Measurements from ENCODE around the gene ANLN.
"Not testable (repeated sequence)": the region's sequence is repeated elsewhere in the genome, so short reads cannot be mapped to it uniquely, and the experiment has no call there.

Gene ANLN

GRCh38 chr7:36379831-36380504 lies 9.7 kb upstream of the ANLN start:
- no peak for DNase-seq

DNA sequence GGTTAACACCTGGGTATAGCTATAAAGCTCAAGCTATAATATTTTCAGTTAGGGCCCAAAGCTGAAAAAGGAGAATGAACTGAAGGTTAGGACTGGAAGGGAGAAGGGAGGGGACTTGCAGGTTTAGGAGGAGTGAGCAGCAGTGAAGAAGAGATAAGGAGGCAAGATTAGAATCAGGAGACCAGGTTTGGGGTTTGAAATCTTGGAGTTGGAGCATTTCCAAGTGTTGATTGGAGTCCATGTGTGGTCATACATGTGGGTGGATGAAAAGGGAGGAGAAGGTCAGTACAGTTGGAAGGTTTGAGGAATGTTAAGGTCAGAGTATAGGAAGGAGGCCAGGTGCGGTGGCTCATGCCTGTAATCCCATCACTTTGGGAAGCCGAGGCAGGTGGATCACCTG lies 8.6 kb upstream of the ANLN start:
- DNase-seq: no peak

DNA sequence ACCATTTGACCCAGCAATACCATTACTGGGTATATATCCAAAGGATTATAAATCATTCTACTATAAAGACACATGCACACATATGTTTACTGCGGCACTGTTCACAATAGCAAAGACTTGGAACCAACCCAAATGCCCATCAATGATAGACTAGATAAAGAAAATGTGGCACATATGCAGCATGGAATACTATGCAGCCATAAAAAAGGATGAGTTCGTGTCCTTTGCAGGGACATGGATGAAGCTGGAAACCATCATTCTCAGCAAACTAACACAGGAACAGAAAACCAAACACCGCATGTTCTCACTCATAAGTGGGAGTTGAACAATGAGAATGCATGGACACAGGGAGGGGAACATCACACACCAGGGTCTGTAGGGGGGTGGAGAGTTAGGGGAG lies 6.4 kb upstream of the ANLN start:
- DNase-seq: not testable (repeated sequence)

DNA sequence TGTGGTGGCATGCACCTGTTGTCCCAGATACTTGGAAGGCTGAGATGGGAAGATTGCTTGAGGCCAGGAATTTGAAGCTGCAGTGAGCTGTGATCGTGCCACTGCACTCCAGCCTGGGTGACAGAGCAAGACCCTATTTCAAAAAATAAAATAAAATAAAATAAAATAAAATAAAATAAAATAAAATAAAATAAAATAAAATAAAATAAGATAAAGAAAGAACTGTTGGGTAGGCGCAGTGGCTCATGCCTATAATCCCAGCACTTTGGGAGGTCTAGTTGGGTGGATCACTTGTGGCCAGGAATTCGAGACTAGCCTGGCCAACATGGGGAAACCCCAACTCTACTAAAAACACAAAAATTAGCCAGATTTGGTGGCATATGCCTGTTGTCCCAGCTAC lies 4.0 kb upstream of the ANLN start:
- DNase-seq: not testable (repeated sequence)

GRCh38 chr7:36387435-36388231 lies 2.0 kb upstream of the ANLN start:
- no peak for DNase-seq

DNA sequence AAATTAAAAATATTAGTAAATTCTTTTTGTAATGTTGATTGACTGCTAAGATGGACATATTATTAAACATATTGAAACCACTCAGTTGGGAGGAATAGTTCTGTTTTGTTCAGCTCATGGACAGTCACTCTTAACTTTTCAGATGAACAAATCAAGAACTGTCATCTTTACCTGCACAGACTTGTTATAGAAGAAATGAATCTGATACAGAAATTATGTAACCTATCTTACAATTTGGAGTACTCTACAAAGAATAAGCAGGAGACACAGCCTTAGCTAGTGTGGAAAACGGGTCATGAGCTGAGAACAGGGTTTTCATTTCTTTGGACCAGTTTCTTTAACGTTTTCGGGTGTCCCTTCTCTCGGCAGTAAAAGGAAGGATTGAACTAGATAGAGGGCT lies 1.2 kb upstream of the ANLN start:
- DNase-seq: no peak

DNA sequence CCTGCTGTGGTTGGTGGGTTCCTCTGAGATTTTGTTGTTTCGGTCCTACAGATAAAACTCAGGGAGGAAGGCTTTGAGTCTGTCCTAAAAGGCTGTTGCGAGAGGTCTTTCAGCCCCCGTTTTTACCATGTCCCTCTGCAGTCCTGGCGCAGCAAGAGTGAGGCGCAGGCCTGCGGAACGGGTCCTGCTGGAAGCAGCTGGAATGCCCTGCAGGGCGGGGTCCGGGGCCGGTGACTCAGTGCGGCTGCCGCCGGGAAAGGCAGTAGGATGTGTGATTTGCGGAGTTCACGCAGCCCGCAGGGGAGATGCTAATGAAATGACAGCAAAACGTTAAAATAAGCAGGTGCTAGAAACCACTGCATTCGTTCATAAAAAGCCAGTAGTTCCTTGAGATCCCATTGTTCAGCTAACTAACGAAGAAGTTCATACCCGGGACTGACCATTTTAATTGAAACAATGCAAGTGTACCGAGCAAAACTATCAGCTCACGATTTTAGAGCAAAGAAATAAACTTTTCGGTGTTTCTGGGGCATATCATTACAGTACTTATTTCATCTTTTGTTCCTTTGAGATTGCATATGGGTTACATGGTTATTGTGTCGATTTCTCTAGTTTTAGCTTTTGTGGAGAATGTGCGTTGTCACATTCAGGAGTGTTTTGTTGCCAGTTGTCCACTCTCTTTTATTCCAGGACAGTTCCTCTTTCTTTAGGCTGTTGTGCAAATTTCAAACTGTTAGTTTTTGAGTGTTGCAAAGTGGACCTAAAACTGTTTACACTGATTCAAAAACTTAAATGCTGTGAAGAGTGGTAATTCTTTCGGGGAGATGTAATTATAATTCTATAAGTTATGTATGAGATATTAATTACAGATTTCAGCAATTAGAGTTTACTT lies 783 bp downstream of the ANLN start:
- peak; percentile 76 for DNase-seq

DNA sequence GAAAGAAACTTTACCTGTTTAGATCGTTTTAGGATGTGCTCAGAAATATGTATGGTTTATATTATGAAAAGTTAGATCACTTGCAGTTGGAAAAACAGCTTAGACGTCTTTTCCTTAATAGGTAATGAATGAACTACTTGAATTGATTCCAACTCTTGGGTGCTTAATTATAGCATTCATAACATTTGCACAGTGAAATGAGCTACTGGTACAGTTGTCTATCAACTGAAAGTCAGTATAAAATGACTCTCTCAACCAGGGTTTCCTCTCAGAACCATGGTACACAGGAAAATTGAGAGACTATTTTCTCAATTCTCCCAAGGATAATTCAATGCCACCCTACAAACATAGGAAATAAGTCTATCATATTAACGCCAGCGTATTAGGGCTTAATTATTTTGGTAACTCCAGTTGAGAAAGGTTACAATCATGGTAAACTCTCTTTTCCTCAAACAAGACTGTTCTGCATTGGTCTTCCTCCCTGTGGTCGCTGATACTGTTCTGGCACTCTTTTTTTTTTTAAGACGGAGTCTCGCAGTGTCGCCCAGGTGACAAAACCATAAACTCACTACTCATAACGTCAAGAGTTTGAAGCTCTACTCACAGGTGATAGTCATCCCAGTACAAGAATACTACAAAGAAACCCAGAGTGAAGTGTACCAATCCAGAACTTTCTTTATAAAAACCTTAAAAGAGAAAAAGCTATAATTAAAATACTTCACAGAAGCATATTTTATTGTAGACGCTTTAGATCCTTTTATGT lies 2.0 kb downstream of the ANLN start:
- DNase-seq: peak; percentile 33

- DNase-seq: no peak
Measured at GRCh38 chr7:36393826-36394225, 4.2 kb downstream of the ANLN start.

DNA sequence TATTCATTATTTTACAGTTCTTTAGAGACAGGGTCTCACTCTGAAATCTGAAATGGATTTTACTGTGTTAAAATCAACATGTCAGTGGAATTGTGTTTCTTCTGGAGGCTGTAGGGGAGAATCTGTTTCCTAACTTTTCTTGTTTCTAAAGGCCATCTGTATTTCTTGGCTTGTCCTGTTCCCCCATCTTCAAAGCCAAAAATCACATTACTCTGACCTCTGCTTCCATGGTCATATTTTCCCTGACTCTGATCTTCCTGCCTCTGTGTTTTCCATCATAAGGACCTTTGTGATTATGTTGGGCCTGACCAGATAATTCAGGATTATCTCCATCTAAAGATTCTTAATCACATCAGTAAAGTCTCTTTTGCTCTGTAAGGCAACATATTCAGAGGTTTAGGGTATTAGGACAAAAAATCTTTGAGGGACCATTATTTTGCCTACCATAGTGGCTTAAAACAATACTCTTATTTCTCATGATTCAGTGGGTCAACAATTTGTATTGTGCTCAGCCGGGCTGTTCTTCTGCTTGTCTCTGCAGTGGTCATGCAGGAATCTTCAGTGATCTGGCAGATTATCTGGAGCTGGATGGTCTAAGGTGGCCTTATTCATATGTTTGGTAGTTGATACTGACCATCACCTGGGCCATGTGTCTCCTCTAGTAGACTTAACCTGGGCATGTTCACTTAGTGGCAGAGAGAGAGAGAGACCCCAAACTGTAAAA lies 5.7 kb downstream of the ANLN start:
- no peak for DNase-seq

- DNase-seq: no peak
Measured at GRCh38 chr7:36396150-36396549, 6.5 kb downstream of the ANLN start.

DNA sequence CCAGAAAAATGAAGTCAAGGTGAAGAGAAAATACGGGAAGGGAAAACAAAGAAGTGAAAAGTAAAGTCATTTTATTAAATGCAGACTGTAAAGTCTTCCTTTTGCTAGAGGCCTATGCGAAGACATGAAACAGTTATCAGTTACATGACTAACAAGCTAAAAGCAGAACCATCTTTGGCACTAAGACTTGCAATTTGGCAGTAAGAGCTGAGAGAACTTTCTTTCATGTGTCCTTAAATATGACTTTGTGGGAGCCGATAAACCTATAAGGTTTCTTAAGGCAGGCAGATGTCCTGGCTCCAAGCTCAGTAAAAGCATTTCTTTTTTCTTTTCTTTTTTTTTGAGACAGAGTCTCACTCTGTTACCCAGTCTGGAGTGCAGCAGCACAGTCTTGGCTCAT lies 10.4 kb downstream of the ANLN start:
- no peak for DNase-seq

DNA sequence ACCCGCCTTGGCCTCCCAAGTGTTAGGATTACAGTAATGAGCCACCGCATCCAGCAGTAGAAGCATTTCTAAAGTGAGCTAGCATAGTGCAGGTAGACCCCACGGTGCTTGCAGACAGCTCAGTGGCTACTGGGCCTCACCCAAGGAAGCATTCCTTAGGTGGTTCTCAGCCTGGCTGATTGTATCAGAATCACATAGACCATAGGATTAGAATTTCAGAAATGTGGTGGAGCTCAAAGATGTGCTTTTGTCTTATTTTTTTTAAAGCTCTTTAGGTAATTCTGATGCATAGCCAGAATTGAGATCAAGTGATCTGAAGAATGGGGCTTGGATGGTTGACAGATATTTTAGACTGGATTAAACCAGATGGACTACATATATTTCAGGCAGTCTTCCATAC lies 10.9 kb downstream of the ANLN start:
- DNase-seq: no peak

GRCh38 chr7:36403452-36403851 lies 13.8 kb downstream of the ANLN start:
- DNase-seq: no peak

DNA sequence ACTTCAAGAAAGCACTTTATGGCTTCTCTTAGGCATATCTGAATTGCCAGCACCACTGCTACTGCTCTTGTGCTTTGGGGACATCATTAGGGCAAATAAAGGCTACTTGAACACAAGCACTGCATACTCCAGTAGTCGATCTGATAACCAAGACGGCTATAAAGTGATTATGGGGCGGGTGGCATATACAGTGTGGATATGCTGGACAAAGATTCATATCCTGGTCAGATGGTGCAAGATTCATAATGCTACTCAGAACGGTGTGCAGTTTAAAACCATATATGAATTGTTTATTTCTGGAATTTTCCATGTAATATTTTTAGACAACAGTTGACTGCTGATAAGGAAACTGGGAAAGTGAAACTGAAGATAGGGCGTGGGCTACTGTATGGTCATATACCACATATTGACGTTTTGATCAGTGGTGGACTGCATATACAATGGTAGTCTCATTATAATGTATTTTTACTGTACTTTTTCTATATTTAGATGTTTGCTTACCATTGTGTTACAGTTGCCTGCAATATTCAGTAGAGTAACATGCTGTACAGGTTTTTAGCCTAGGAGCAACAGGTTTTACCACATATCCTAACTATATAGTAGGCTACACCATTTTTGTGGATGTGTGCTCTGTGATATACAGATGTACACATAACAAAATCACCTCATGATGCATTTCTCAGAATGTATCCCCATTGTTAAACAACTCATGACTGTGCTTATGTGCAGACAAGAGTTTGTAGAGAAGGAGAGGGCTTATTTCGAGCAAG lies 15.2 kb downstream of the ANLN start:
- DNase-seq: no peak

GRCh38 chr7:36405409-36405803 lies 15.7 kb downstream of the ANLN start:
- no peak for DNase-seq

- DNase-seq: no peak
Measured at GRCh38 chr7:36406156-36406555, 16.5 kb downstream of the ANLN start.

DNA sequence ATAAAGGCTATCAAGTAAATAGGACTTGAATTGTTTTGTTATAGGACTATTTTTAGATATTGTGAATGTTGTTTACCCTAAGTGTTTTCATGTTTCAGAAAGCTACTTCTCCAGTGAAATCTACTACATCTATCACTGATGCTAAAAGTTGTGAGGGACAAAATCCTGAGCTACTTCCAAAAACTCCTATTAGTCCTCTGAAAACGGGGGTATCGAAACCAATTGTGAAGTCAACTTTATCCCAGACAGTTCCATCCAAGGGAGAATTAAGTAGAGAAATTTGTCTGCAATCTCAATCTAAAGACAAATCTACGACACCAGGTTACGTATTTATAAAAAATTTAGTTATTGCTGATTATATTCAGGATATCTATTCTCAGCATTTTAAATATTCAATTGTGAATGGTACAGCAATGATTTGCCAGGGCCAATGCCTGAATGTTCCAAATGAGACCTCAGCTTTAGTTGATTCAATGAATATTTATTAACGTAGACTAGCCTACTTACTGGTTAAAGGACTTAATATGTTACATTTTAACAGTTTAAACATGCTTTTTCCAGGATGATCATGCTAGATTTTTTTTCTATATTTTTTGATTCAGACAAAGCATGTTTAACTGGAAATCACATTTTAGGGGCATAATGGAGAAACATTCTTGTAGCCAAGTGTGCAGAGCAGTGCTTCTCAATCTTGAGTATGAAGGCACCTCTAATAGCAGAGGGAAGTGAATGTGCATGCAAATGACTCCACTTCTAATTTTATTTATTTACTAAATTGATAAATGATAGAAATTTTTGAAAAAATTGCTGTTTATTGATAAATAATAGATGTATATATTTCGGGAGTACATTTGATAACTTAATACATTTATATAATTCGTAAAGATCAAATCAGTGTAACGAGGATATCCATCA lies 18.2 kb downstream of the ANLN start:
- no peak for DNase-seq

DNA sequence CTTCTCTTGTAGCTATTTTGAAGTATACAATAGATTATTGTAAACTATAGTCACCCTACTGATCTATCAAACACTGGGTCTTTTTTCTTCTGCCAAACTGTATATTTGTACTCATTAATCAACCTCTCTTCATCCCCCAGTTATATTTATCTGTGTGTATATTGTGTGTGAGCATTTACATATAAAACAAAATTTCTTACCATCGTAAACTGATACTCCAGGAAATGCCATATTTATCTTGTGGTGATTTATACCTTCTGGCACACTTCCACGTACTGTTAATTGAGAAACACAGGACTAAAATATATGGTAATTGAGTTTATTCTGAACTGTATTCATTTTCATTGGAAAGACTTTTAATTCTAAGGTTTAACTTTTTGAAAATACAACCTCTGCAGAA lies 18.9 kb downstream of the ANLN start:
- no peak for DNase-seq

DNA sequence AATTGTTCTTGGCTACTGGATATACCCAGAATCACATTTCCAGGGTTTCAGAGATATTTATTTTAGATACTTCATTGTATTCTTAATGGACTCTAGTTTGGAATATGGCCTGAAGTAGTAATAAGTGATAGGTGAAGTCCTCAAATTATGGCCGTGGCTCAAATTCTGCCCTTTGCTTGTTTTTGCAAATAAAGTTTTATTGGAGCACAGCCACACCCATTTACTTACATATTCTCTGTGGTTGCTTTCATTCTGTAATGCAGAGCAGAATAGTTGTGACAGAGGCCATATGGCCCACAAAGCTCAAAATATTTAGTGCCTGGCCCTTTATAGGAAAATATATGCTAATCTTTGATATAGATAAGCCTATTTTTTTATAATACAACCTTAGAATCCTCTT lies 19.5 kb downstream of the ANLN start:
- no peak for DNase-seq
